ENCODE measurements around the gene CNKSR1. TPM values are rescaled to one million over a fixed set of nuclear protein-coding genes. Genes with fewer than 3 reads are reported as not detected.

The CNKSR1 gene
- total and polyA plus RNA-seq, 2 of the 4 experiments (the other 2 are of a cell fraction): 0.43 TPM; not detected in 1

GRCh38 chr1:26166719-26167281 lies 10.5 kb upstream of the CNKSR1 start:
- H3K4ac ChIP-seq (ENCODE audit: low read depth, low read length): no peak overlapping the region
- H3K9ac ChIP-seq (ENCODE audit: low read depth, low read length): no peak overlapping the region
- CTCF ChIA-PET: no interaction called here
- H2AK5ac ChIP-seq (ENCODE audit: low read depth, low read length): no peak overlapping the region
- H4K91ac ChIP-seq (ENCODE audit: insufficient read depth, low read depth, low read length): no peak overlapping the region
- H3K9me1 ChIP-seq (ENCODE audit: insufficient read depth, low read length): peaks cover 6% of the 10 kb centered on the region; the same call in 1 of the 2 replicates
- DNase-seq: no peak
- dilution Hi-C loops (cut with HindIII; ENCODE audit: low sequenced_read_pairs, unreplicated experiment): no loop called here
- H4K5ac ChIP-seq (ENCODE audit: low read depth, low read length): no peak overlapping the region
- H2BK5ac ChIP-seq (ENCODE audit: low read depth, low read length, poor library complexity, severe bottlenecking): no peak overlapping the region
- no peak overlapping the region for H2AK9ac ChIP-seq (replicated peaks; ENCODE audit: low read depth, low read length, poor library complexity)
- POLR2A ChIA-PET (ENCODE audit: unreplicated experiment): no interaction called here
- no peak overlapping the region for H2AFZ ChIP-seq (replicated peaks; ENCODE audit: low read length, poor library complexity)
- in situ Hi-C loops (cut with MboI; ENCODE audit: low sequenced_read_pairs): no loop called here
- H3K4me3 ChIP-seq (ENCODE audit: insufficient read depth, low read depth, low read length): no peak overlapping the region
- H4K8ac ChIP-seq (ENCODE audit: low read depth in 2 of 2, low read length in 2 of 2): no peak overlapping the region
- H4K20me1 ChIP-seq (ENCODE audit: insufficient read depth, low read length): no peaks in the 10 kb centered on the region
- no TSS peak for BruUV-seq (replicated peaks)
- no peaks in the 10 kb centered on the region for H3K9me3 ChIP-seq (ENCODE audit: control insufficient read depth, insufficient read depth, low read length)
- H3K36me3 ChIP-seq (ENCODE audit: control insufficient read depth, insufficient read depth, low read length): 0 out of 2 replicates have a peak, but pooled peaks cover under 1% of the 10 kb centered on the region
- no peak overlapping the region for H3K23ac ChIP-seq (ENCODE audit: low read depth, low read length)
- no peak overlapping the region for H3K56ac ChIP-seq (ENCODE audit: extremely low read depth, insufficient read depth, low read length)
- peaks cover 4 to 19% of the 10 kb centered on the region in 2 experiments for H3K79me1 ChIP-seq (ENCODE audit: low read depth in 1 of 2, low read length in 2 of 2)
- peaks cover 5% of the 10 kb centered on the region; the same call in 1 of the 2 replicates for H3K4me1 ChIP-seq (ENCODE audit: control insufficient read depth, insufficient read depth, low read length)
- H3K27ac ChIP-seq (ENCODE audit: insufficient read depth, low read length): no peak overlapping the region
- TF ChIP-seq ELK1 (IDR thresholded peaks at IDR 0.05; ENCODE audit: borderline replicate concordance, low read depth, low read length) (no peak), RCOR1 (IDR thresholded peaks at IDR 0.05; ENCODE audit: insufficient replicate concordance, low read length) (no peak), RFX5 (IDR thresholded peaks at IDR 0.05; ENCODE audit: low read depth, low read length) (no peak), MAZ (IDR thresholded peaks at IDR 0.05; ENCODE audit: borderline replicate concordance, low read depth, low read length) (no peak), CHD1 (IDR thresholded peaks at IDR 0.05; ENCODE audit: low read depth, low read length) (no peak), NFE2L2 (IDR thresholded peaks at IDR 0.05; ENCODE audit: low read depth, low read length) (no peak), MAFK (IDR thresholded peaks at IDR 0.05; ENCODE audit: low read depth, low read length) (no peak), CTCF (conservative IDR thresholded peaks at IDR 0.05; ENCODE audit: low read depth, low read length) (no peak), FOS (IDR thresholded peaks at IDR 0.05; ENCODE audit: low read depth, low read length) (no peak), CEBPB (IDR thresholded peaks at IDR 0.05; ENCODE audit: low read depth, low read length) (no peak), RAD21 (IDR thresholded peaks at IDR 0.05; ENCODE audit: low read length) (no peak), USF2 (IDR thresholded peaks at IDR 0.05; ENCODE audit: low read depth, low read length) (no peak), BHLHE40 (IDR thresholded peaks at IDR 0.05; ENCODE audit: low read depth, low read length) (no peak), MXI1 (IDR thresholded peaks at IDR 0.05; ENCODE audit: borderline replicate concordance, low read depth, low read length) (no peak), SMC3 (IDR thresholded peaks at IDR 0.05; ENCODE audit: low read depth, low read length) (no peak), POLR2A (IDR thresholded peaks at IDR 0.05; ENCODE audit: low read depth, low read length) (no peak)
- intact Hi-C loops (cut with micrococcal nuclease): loop anchor here (5.0 kb wide), 1 partner anchor 66 kb away; the partner anchor contains the start of gene CEP85
- H3K4me2 ChIP-seq (ENCODE audit: low read depth, low read length): no peak overlapping the region
- H3K27me3 ChIP-seq (ENCODE audit: control insufficient read depth, insufficient read depth, low read length): peaks cover 8% of the 10 kb centered on the region; the same call in 1 of the 2 replicates
- no peak overlapping the region for H2BK15ac ChIP-seq (ENCODE audit: low read depth, low read length)
- H3K14ac ChIP-seq (replicated peaks; ENCODE audit: low read depth, low read length): no peak overlapping the region
- H3K18ac ChIP-seq (ENCODE audit: low read depth, low read length): no peak overlapping the region
- WGBS, 2 experiments (ENCODE audit: extremely low coverage in 2 of 2, insufficient read length in 1 of 2): no CpG with 5 or more reads among the region's 4 CpGs
- no peak overlapping the region for H2BK20ac ChIP-seq (ENCODE audit: low read depth, low read length)
- ATAC-seq (ENCODE audit: low read depth): no peak
- no peak overlapping the region for H2BK120ac ChIP-seq (ENCODE audit: low read depth, low read length)

All from IMR-90 (cell line).